Nephron progenitor cell (in vitro differentiated cells): ENCODE results near the gene ICA1.

Source experiments
- DNase-seq: peaks from one replicate; pipeline ENCODE4 v3.0.0; 2021
- H3K27ac Mint-ChIP-seq: 2 replicates; pipeline ENCODE4 v1.8.0; 2021; ENCODE audit warnings: mild to moderate bottlenecking, moderate library complexity, mixed read lengths
- H3K27me3 Mint-ChIP-seq: 2 replicates; pipeline ENCODE4 v1.8.0; 2021; ENCODE audit warnings: mild to moderate bottlenecking, low read depth, mixed read lengths; ENCODE audit not compliant: poor library complexity
- H3K36me3 Mint-ChIP-seq: 2 replicates; pipeline ENCODE4 v1.8.0; 2021; ENCODE audit warnings: low read depth, mixed read lengths
- H3K4me1 Mint-ChIP-seq: 2 replicates; pipeline ENCODE4 v1.8.0; 2021; ENCODE audit warnings: mixed read lengths
- H3K4me3 Mint-ChIP-seq: 2 replicates; pipeline ENCODE4 v1.8.0; 2021; ENCODE audit warnings: mild to moderate bottlenecking, moderate library complexity, mixed read lengths
- H3K9me3 Mint-ChIP-seq: 2 replicates; pipeline ENCODE4 v1.8.0; 2021; ENCODE audit warnings: mild to moderate bottlenecking, moderate library complexity, mixed read lengths
- CTCF ChIP-seq: fragments of 200-600 bp; sonication (generic); IDR thresholded peaks from 2 replicates; pipeline ENCODE4 v1.5.0; 2021; ENCODE audit warnings: antibody characterized with exemption

The ICA1 gene

GRCh38 chr7:8200316-8200715 lies 61.7 kb downstream of the ICA1 start:
- Mint-ChIP-seq H3K36me3 (no peaks in the 10 kb centered on the region), H3K4me3 (no peak overlapping the region), H3K4me1 (peaks cover 8% of the 10 kb centered on the region), H3K27ac (no peak overlapping the region), H3K9me3 (no peaks in the 10 kb centered on the region), H3K27me3 (peaks cover 8% of the 10 kb centered on the region)
- DNase-seq, result no peak
- TF ChIP-seq CTCF, result no peak

GRCh38 chr7:8197994-8198698 lies 63.8 kb downstream of the ICA1 start:
- no peak for DNase-seq
- Mint-ChIP-seq H3K27ac (no peak overlapping the region), H3K4me1 (no peaks in the 10 kb centered on the region), H3K36me3 (no peaks in the 10 kb centered on the region), H3K4me3 (no peak overlapping the region), H3K27me3 (peaks cover 8% of the 10 kb centered on the region), H3K9me3 (no peaks in the 10 kb centered on the region)
- no peak for TF ChIP-seq CTCF

GRCh38 chr7:8192897-8193296 lies 69.1 kb downstream of the ICA1 start:
- no peak overlapping the region for H3K4me3 Mint-ChIP-seq
- H3K27me3 Mint-ChIP-seq, result peaks cover 2% of the 10 kb centered on the region
- no peak for DNase-seq

GRCh38 chr7:8190119-8190895 lies 71.7 kb downstream of the ICA1 start:
- Mint-ChIP-seq H3K27me3 (peaks cover 2% of the 10 kb centered on the region), H3K27ac (peak overlapping the region; percentile 56), H3K9me3 (no peaks in the 10 kb centered on the region), H3K4me3 (no peak overlapping the region), H3K36me3 (no peaks in the 10 kb centered on the region), H3K4me1 (peaks cover 33% of the 10 kb centered on the region)
- peak; percentile 38 for DNase-seq
- TF ChIP-seq CTCF, result peak; percentile 63

More at GRCh38 chr7:8192897-8193296, 69.1 kb downstream of the ICA1 start:
- Mint-ChIP-seq H3K27ac (no peak overlapping the region), H3K4me1 (peaks cover 25% of the 10 kb centered on the region), H3K9me3 (no peaks in the 10 kb centered on the region), H3K36me3 (no peaks in the 10 kb centered on the region)
- TF ChIP-seq CTCF, result no peak

GRCh38 chr7:8189625-8190024 lies 72.3 kb downstream of the ICA1 start:
- no peaks in the 10 kb centered on the region for H3K9me3 Mint-ChIP-seq
- no peak for TF ChIP-seq CTCF
- H3K36me3 Mint-ChIP-seq, result no peaks in the 10 kb centered on the region
- peaks cover 2% of the 10 kb centered on the region for H3K27me3 Mint-ChIP-seq
- H3K27ac Mint-ChIP-seq, result no peak overlapping the region
- H3K4me1 Mint-ChIP-seq, result peaks cover 33% of the 10 kb centered on the region
- H3K4me3 Mint-ChIP-seq, result no peak overlapping the region
- no peak for DNase-seq
